HepG2 (cell line): Measurements from ENCODE around the gene PPM1M. TPM values are rescaled to one million over a fixed set of nuclear protein-coding genes. Genes with fewer than 3 reads are reported as not detected.

Source experiments
- ATAC-seq: fragments of 200-7000 bp; cut with Tn5 transposase; 3 replicates; pipeline ENCODE4 v1.9.1; 2020; ENCODE audit warnings: mild to moderate bottlenecking, moderate library complexity
- BruUV-seq: library from RNA; stranded (reverse); fragments of 400-500 nt; replicated peaks from 2 replicates; lab custom pipeline; 2021; lab: Mats Ljungman, UMichigan
- CTCF ChIA-PET: fragments of 300-600 bp; formaldehyde crosslinking; extraction: SDS; loops from one replicate; lab custom pipeline; 2021; ENCODE audit warnings: low total read pairs, inconsistent platforms, low intra/inter-chr PET ratio; lab: Yijun Ruan, JAX
- POLR2A ChIA-PET: fragments of 350-600 bp; sonication (Branson Sonifier 250); formaldehyde crosslinking; loops from one replicate; lab custom pipeline; 2020; ENCODE audit warnings: antibody characterized with exemption, inconsistent platforms; lab: Yijun Ruan, JAX
- DNase-seq: peaks from one replicate; pipeline ENCODE4 v3.0.0-alpha.2; 2015; ENCODE audit warnings: low spot score
- FAIRE-seq: peaks from 3 replicates; lab custom pipeline; 2011; peaks lifted over from hg19 to GRCh38; lab: Jason Lieb, UNC
- H2AFZ ChIP-seq: one replicate; pipeline ENCODE4 v1.6.1; 2011; ENCODE audit warnings: low read length, inconsistent platforms
- H3K27ac ChIP-seq: fragments of 300-600 bp; 3 replicates; pipeline ENCODE4 v1.8.0; 2011; ENCODE audit warnings: mixed run types, mild to moderate bottlenecking, mixed read lengths, low read length, inconsistent platforms; ENCODE audit not compliant: insufficient read depth; ENCODE audit errors: extremely low read length
- H3K27me3 ChIP-seq, 2 experiments: fragments of 200-600 bp in 1 of 2; 2 replicates in 1 of 2; 3 replicates in 1 of 2; pipeline versions ENCODE4 v1.6.0 to v1.8.0; 2011; ENCODE audit warnings: low read length in 2 of 2, mild to moderate bottlenecking in 2 of 2, moderate library complexity in 2 of 2, inconsistent platforms in 1 of 2; ENCODE audit not compliant: insufficient read depth in 2 of 2, control insufficient read depth in 1 of 2
- H3K36me3 ChIP-seq, 2 experiments: fragments of 200-600 bp in 1 of 2; replicated peaks in 1 of 2; 2 replicates in 1 of 2; 3 replicates in 1 of 2; pipeline versions ENCODE4 v1.5.1 to v1.8.0; 2011; ENCODE audit warnings: low read length in 2 of 2, inconsistent platforms in 1 of 2; ENCODE audit not compliant: insufficient read depth in 2 of 2, control insufficient read depth in 1 of 2
- H3K4me1 ChIP-seq: 2 replicates; pipeline ENCODE4 v1.5.1; 2012; ENCODE audit warnings: low read length, inconsistent platforms; ENCODE audit not compliant: insufficient read depth
- H3K4me2 ChIP-seq: 2 replicates; pipeline ENCODE4 v1.6.0; 2011; ENCODE audit warnings: low read depth, low read length, inconsistent platforms
- H3K4me3 ChIP-seq, 3 experiments: fragments of 200-600 bp in 1 of 3; sonication (generic), shearing (Covaris generic) in 1 of 3; replicated peaks in 1 of 3; 2 replicates each; pipeline ENCODE4 v1.5.1; 2011 to 2016; ENCODE audit warnings: low read length in 3 of 3, inconsistent platforms in 2 of 3, low read depth in 2 of 3, mild to moderate bottlenecking in 2 of 3, control low read depth in 1 of 3, mixed read lengths in 1 of 3; ENCODE audit not compliant: insufficient read depth in 1 of 3
- H3K79me2 ChIP-seq: one replicate; pipeline ENCODE4 v1.6.1; 2011; ENCODE audit warnings: low read length, inconsistent platforms; ENCODE audit not compliant: insufficient read depth
- H3K9ac ChIP-seq: 2 replicates; pipeline ENCODE4 v1.6.0; 2011; ENCODE audit warnings: mild to moderate bottlenecking, low read depth, low read length, inconsistent platforms; ENCODE audit not compliant: insufficient read depth
- H3K9me3 ChIP-seq: 2 replicates; pipeline ENCODE4 v1.5.1; 2012; ENCODE audit warnings: mild to moderate bottlenecking, low read length
- H4K20me1 ChIP-seq: 2 replicates; pipeline ENCODE4 v1.6.0; 2011; ENCODE audit warnings: inconsistent platforms, mild to moderate bottlenecking, low read length, moderate library complexity; ENCODE audit not compliant: insufficient read depth
- BORCS8-MEF2B ChIP-seq: sonication (generic); formaldehyde crosslinking; IDR thresholded peaks from 2 replicates; pipeline ENCODE4 v1.8.0; 2022; ENCODE audit warnings: mild to moderate bottlenecking, missing genetic modification reagents
- CREB1 ChIP-seq, 2 experiments: fragments of 450-650 bp in 1 of 2; IDR thresholded peaks; 2 replicates each; pipeline ENCODE4 v1.6.1; 2016 to 2017; ENCODE audit warnings: control low read depth in 1 of 2, mild to moderate bottlenecking in 1 of 2, missing compliant biosample characterization in 1 of 2, missing genetic modification characterization in 1 of 2
- ISX ChIP-seq: sonication (generic); formaldehyde crosslinking; conservative IDR thresholded peaks from 2 replicates; pipeline ENCODE4 v1.5.0; 2020; ENCODE audit warnings: missing genetic modification reagents
- MNT ChIP-seq: fragments of 450-650 bp; IDR thresholded peaks from 2 replicates; pipeline ENCODE4 v1.6.1; 2016
- POLR2AphosphoS5 ChIP-seq: IDR thresholded peaks from 2 replicates; pipeline ENCODE4 v1.6.1; 2012; ENCODE audit warnings: low read depth, low read length
- POLR2G ChIP-seq: fragments of 200-400 bp; formaldehyde crosslinking; IDR thresholded peaks from 2 replicates; pipeline ENCODE4 v1.6.1; 2018; ENCODE audit warnings: mild to moderate bottlenecking, low read depth, low read length, moderate library complexity
- RBM22 ChIP-seq: fragments of 200-400 bp; formaldehyde crosslinking; optimal IDR thresholded peaks from 2 replicates; pipeline ENCODE3; 2017; ENCODE audit warnings: mild to moderate bottlenecking, low read length, moderate library complexity
- SSRP1 ChIP-seq: IDR thresholded peaks from 2 replicates; pipeline ENCODE4 v1.6.1; 2016; ENCODE audit warnings: control low read depth
- SUZ12 ChIP-seq: fragments of 150-350 bp; IDR thresholded peaks from 2 replicates; pipeline ENCODE4 v1.6.1; 2014; ENCODE audit warnings: low read depth, low read length
- TOPORS ChIP-seq: sonication (generic); formaldehyde crosslinking; IDR thresholded peaks from 2 replicates; pipeline ENCODE4 v1.8.0; 2023; ENCODE audit warnings: mild to moderate bottlenecking, missing genetic modification reagents
- ZBTB25 ChIP-seq: IDR thresholded peaks from 2 replicates; pipeline ENCODE4 v1.6.1; 2018; ENCODE audit warnings: missing genetic modification reagents
- ZBTB34 ChIP-seq: sonication (generic); formaldehyde crosslinking; IDR thresholded peaks from 2 replicates; pipeline ENCODE4 v1.8.0; 2022; ENCODE audit warnings: mild to moderate bottlenecking, missing genetic modification reagents
- WGBS: methylation state at CpG from one replicate; pipeline ENCODE4 v1.1.6; 2017; ENCODE audit warnings: low lambda C conversion rate; 5-methylcytosine and 5-hydroxymethylcytosine counted together
- in situ Hi-C: cut with HindIII; loops from 2 replicates; pipeline ENCODE4 v1.10.0; 2017; ENCODE audit warnings: low pct_unique_long_range_greater_than_20kb; ENCODE audit not compliant: extremely low pct_ligation_motif_present
- intact Hi-C: fragments of 100-400 bp; cut with micrococcal nuclease; formaldehyde crosslinking; loops from one replicate; pipeline ENCODE4 v1.10.0; 2022; ENCODE audit not compliant: unreplicated experiment
- polyA plus RNA-seq, 8 experiments: library from polyadenylated mRNA; depleted of rRNA in 3 of 8; stranded (reverse) in 7 of 8; unstranded in 1 of 8; fragments of >200 nt; fragmentation: Illumina TruSeq in 4 of 8; extraction: Trizol in 4 of 8; gene quantifications; 2 replicates each; pipeline versions ENCODE4 v1.2.1 to v1.2.3, GENCODE V29; 2011 to 2016; ENCODE audit warnings: low read depth in 4 of 8, missing spikeins in 1 of 8, mixed read lengths in 1 of 8; ENCODE audit not compliant: insufficient read depth in 1 of 8
- total RNA-seq, 5 experiments: library from RNA; depleted of rRNA; stranded (reverse); fragments of >200 nt; fragmentation: Illumina TruSeq; extraction: Trizol; gene quantifications; 2 replicates each; pipeline ENCODE4 v1.2.3, GENCODE V29; 2016; ENCODE audit warnings: low read depth in 1 of 5

The PPM1M gene
- total and polyA plus RNA-seq, 2 of the 13 experiments (the other 11 are each of a cell fraction or from before 2014, with no cell fraction given): 2.5 to 5.9 TPM

GRCh38 chr3:52295671-52296208 is 50.2 kb downstream of the PPM1M start:
- Histone ChIP-seq H3K4me2 (no peak overlapping the region), H2AFZ (no peak overlapping the region), H3K27ac (no peak overlapping the region), H3K4me1 (peaks cover 58% of the 10 kb centered on the region), H3K36me3 (peaks cover 11 to 22% of the 10 kb centered on the region in 2 experiments; a peak in 4 of 5 replicates), H3K9ac (no peak overlapping the region), H4K20me1 (peaks cover 34% of the 10 kb centered on the region), H3K27me3 (no peaks in the 10 kb centered on the region; a peak in 1 of 5 replicates), H3K79me2 (peaks cover 15% of the 10 kb centered on the region), H3K9me3 (no peaks in the 10 kb centered on the region), H3K4me3 (no peak overlapping the region)
- intact Hi-C loops (no loop called here), in situ Hi-C loops (no loop called here)
- BruUV-seq: no TSS peak
- 0 out of 2 replicates have a peak, but pooled peaks have one; percentile 39 for TF ChIP-seq POLR2G
- TF ChIP-seq BORCS8-MEF2B: peak; percentile 40; the same call in 1 of the 2 replicates
- TF ChIP-seq SSRP1 (CRISPR knock-in tag): peak; percentile 50; the same call in 1 of the 2 replicates
- TF ChIP-seq TOPORS (CRISPR knock-in tag): 0 out of 2 replicates have a peak, but pooled peaks have one; percentile 40
- no peak for TF ChIP-seq ISX (CRISPR knock-in tag)
- no peak for TF ChIP-seq SUZ12
- no peak for TF ChIP-seq CREB1 (IDR thresholded peaks at IDR 0.05)
- no peak for TF ChIP-seq CREB1 (CRISPR knock-in tag; IDR thresholded peaks at IDR 0.05)
- 0 out of 2 replicates have a peak, but pooled peaks have one; percentile 26 for TF ChIP-seq ZBTB34 (CRISPR knock-in tag)
- TF ChIP-seq ZBTB25: no peak
- 0 out of 2 replicates have a peak, but pooled peaks have one; percentile 8 for TF ChIP-seq MNT
- peak; percentile 33 for TF ChIP-seq RBM22
- TF ChIP-seq POLR2AphosphoS5: peak; percentile 23
- ChIA-PET POLR2A (interaction anchor here (0.8 to 5.4 kb wide), 4 partner anchors 8 to 18 kb away, joined by 3 to 36 read pairs (median 8); partner anchors contain the start of genes GLYCTK and WDR82), CTCF (no interaction called here)
- FAIRE-seq: no peak
- WGBS: 87% methylated on average over 5 of the region's 5 CpGs
- no peak for DNase-seq
- ATAC-seq: no peak
